PC-3 (cell line): ENCODE data around the gene DCDC2.

Source experiments
- EZH2 ChIP-seq: fragments of 300-600 bp; sonication (generic); IDR thresholded peaks from one replicate; pipeline ENCODE4 v1.6.1; 2017; ENCODE audit warnings: antibody characterized with exemption, mild to moderate bottlenecking, low read length; ENCODE audit not compliant: unreplicated experiment
- EZH2phosphoT487 ChIP-seq: fragments of 300-600 bp; sonication (generic); IDR thresholded peaks from 2 replicates; pipeline ENCODE4 v1.6.1; 2018; ENCODE audit warnings: mild to moderate bottlenecking, antibody characterized with exemption, low read length, borderline replicate concordance
- TF ChIP-seq, protein P1 (sequence below): fragments of 300-600 bp; sonication (generic); conservative IDR thresholded peaks from 2 replicates; pipeline ENCODE4 v1.5.1; 2017; ENCODE audit warnings: antibody characterized with exemption, low read depth, mild to moderate bottlenecking, low read length

DNA sequence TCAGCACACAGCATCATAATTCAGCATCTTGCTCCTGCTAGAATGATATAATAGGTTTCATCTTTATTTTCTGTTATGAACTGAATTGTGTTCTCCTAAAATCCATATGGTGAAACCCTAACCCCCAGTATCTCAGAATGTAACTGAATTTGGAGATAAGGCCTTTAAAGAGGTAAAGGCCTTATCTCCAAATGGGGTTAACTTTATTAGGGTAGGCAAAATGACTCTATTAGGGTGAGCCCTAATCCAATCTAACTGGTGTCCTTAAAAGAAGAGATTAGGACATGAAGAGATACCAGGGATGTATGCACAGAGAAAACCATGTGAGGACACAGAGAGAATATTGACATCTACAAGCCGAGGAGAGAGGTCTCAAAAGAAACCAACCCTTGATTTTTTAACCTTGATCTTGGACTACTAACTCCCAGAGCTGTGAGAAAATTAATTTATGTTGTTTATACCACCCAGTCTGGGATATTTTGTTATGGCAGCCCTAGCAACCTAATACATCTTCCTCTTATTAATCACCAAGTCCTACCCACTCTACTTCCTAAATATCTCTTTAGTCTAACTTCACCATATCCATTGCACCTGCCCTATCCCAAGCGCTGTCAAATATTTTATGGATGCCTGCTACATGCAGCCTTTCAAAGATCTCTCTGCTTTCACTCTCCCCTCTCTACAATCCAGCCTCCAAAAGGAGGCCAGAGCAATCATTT is 36.4 kb upstream of the DCDC2 start:
- TF ChIP-seq, protein P1, sequence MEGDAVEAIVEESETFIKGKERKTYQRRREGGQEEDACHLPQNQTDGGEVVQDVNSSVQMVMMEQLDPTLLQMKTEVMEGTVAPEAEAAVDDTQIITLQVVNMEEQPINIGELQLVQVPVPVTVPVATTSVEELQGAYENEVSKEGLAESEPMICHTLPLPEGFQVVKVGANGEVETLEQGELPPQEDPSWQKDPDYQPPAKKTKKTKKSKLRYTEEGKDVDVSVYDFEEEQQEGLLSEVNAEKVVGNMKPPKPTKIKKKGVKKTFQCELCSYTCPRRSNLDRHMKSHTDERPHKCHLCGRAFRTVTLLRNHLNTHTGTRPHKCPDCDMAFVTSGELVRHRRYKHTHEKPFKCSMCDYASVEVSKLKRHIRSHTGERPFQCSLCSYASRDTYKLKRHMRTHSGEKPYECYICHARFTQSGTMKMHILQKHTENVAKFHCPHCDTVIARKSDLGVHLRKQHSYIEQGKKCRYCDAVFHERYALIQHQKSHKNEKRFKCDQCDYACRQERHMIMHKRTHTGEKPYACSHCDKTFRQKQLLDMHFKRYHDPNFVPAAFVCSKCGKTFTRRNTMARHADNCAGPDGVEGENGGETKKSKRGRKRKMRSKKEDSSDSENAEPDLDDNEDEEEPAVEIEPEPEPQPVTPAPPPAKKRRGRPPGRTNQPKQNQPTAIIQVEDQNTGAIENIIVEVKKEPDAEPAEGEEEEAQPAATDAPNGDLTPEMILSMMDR, result no peak
- TF ChIP-seq EZH2, result no peak
- TF ChIP-seq EZH2phosphoT487, result no peak
